8988T (cell line): ENCODE measurements around the gene MN1.
"Not testable (repeated sequence)": the region's sequence is repeated elsewhere in the genome, so short reads cannot be mapped to it uniquely, and the experiment has no call there.

ENCODE experiments used
- DNase-seq: peaks from one replicate; pipeline ENCODE4 v3.0.0; 2011

Gene MN1

GRCh38 chr22:27756212-27756660 is 45.3 kb downstream of the MN1 start:
- DNase-seq = no peak

GRCh38 chr22:27755521-27756211 is 45.9 kb downstream of the MN1 start:
- no peak for DNase-seq

- no peak for DNase-seq
Observed at GRCh38 chr22:27754888-27755480, 46.6 kb downstream of the MN1 start.

GRCh38 chr22:27754247-27754887 is 47.2 kb downstream of the MN1 start:
- DNase-seq = no peak

GRCh38 chr22:27752771-27753170 is 48.8 kb downstream of the MN1 start:
- no peak for DNase-seq

GRCh38 chr22:27752141-27752540 is 49.4 kb downstream of the MN1 start:
- no peak for DNase-seq

GRCh38 chr22:27751277-27752070 is 50.1 kb downstream of the MN1 start:
- no peak for DNase-seq

GRCh38 chr22:27750584-27751265 is 50.8 kb downstream of the MN1 start:
- DNase-seq = no peak

- no peak for DNase-seq
Observed at GRCh38 chr22:27749597-27750225, 51.8 kb downstream of the MN1 start.

- no peak for DNase-seq
Observed at GRCh38 chr22:27748751-27749191, 52.8 kb downstream of the MN1 start.

- no peak for DNase-seq
Observed at GRCh38 chr22:27748349-27748748, 53.2 kb downstream of the MN1 start.

- DNase-seq = no peak
Observed at GRCh38 chr22:27747396-27748221, 53.9 kb downstream of the MN1 start.

GRCh38 chr22:27746918-27747317 is 54.6 kb downstream of the MN1 start:
- no peak for DNase-seq

- no peak for DNase-seq
Observed at GRCh38 chr22:27745809-27746208, 55.7 kb downstream of the MN1 start.

- DNase-seq = no peak
Observed at GRCh38 chr22:27745154-27745553, 56.4 kb downstream of the MN1 start.

- DNase-seq = not testable (repeated sequence)
Observed at GRCh38 chr22:27744078-27744477, 57.5 kb downstream of the MN1 start.

GRCh38 chr22:27740202-27740748 is 61.3 kb downstream of the MN1 start:
- no peak for DNase-seq

- DNase-seq = no peak
Observed at GRCh38 chr22:27737521-27737920, 64.0 kb downstream of the MN1 start.

- no peak for DNase-seq
Observed at GRCh38 chr22:27734066-27734465, 67.5 kb downstream of the MN1 start.

- DNase-seq = no peak
Observed at GRCh38 chr22:27732841-27733240, 68.7 kb downstream of the MN1 start.

GRCh38 chr22:27732391-27732790 is 69.2 kb downstream of the MN1 start:
- DNase-seq = no peak
